Aorta (tissue), 5 donors: ENCODE data around the gene ADPRHL1. TPM values are rescaled to one million over a fixed set of nuclear protein-coding genes. Genes with fewer than 3 reads are reported as not detected.
"Not testable (repeated sequence)": the region's sequence is repeated elsewhere in the genome, so short reads cannot be mapped to it uniquely, and the experiment has no call there.

ENCODE experiments used
- ATAC-seq: fragments of 200-7000 bp; cut with Tn5 transposase; one replicate; pipeline ENCODE4 v1.9.1; 2022; ENCODE audit warnings: moderate library complexity; ENCODE audit not compliant: low FRiP score
- DNase-seq, 2 donors: peaks; one replicate each; pipeline ENCODE4 v3.0.0-alpha.2; 2020
- H3K27ac ChIP-seq, 2 donors: one replicate each; pipeline ENCODE4 v1.5.1; 2013; ENCODE audit warnings: low read length in 2 of 2, mild to moderate bottlenecking in 2 of 2, moderate library complexity in 2 of 2, control low read depth in 1 of 2, inconsistent platforms in 1 of 2, low read depth in 1 of 2
- H3K27me3 ChIP-seq, 2 donors: one replicate each; pipeline ENCODE4 v1.6.1; 2013; ENCODE audit warnings: control low read depth in 1 of 2, low read length in 1 of 2, mild to moderate bottlenecking in 1 of 2, moderate library complexity in 1 of 2; ENCODE audit not compliant: insufficient read depth in 2 of 2, control insufficient read depth in 1 of 2
- H3K36me3 ChIP-seq, 2 donors: one replicate each; pipeline ENCODE4 v1.6.1; 2013; ENCODE audit warnings: control low read depth in 1 of 2, low read length in 1 of 2, mild to moderate bottlenecking in 1 of 2; ENCODE audit not compliant: insufficient read depth in 2 of 2, control insufficient read depth in 1 of 2
- H3K4me1 ChIP-seq, 2 donors: one replicate each; pipeline ENCODE4 v1.6.1; 2013; ENCODE audit warnings: low read length in 2 of 2, control low read depth in 1 of 2, mild to moderate bottlenecking in 1 of 2, moderate library complexity in 1 of 2; ENCODE audit not compliant: insufficient read depth in 2 of 2, control insufficient read depth in 1 of 2
- H3K4me3 ChIP-seq, 2 donors: one replicate each; pipeline ENCODE4 v1.5.1; 2013; ENCODE audit warnings: low read length in 2 of 2, control low read depth in 1 of 2, mild to moderate bottlenecking in 1 of 2
- H3K9me3 ChIP-seq: one replicate; pipeline ENCODE4 v1.6.1; 2013; ENCODE audit warnings: mild to moderate bottlenecking, low read length; ENCODE audit not compliant: control insufficient read depth
- WGBS, 2 donors: extraction: QIAGEN DNeasy Blood & Tissue Kit; methylation state at CpG; one replicate each; pipeline ENCODE4 v1.1.7; 2013; 5-methylcytosine and 5-hydroxymethylcytosine counted together
- intact Hi-C, 2 donors: fragments of 100-400 bp; cut with DNase I; formaldehyde crosslinking; loops; one replicate each; pipeline versions ENCODE4 v1.14.2 to v1.15.0; 2022
- polyA plus RNA-seq, 2 donors: library from polyadenylated mRNA; stranded (reverse); fragments of 200-250 nt; gene quantifications; one replicate each; pipeline ENCODE4 v1.2.3, GENCODE V29; 2013
- total RNA-seq, 2 donors: library from RNA; stranded (reverse); fragmentation: NEBNext Ultra II Directional; extraction: Animal tissue kit (Norgen Biotek cat#: 25700); gene quantifications; one replicate each; pipeline ENCODE4 v1.2.1, GENCODE V29; 2021
- donor health status: healthy with polysubstance abuse.
- donor health status: Bipolar disorder and iron deficiency.
- donor health status: DM: no; HTN: no; CAD: no.
- donor health status: DM: no; HTN: no; CAD: no.
- donor health status: DM: yes; HTN: yes; CAD: no.

Gene ADPRHL1
- total and polyA plus RNA-seq, 4 donors, result 2.0 to 10.8 (median 3.2) TPM

DNA sequence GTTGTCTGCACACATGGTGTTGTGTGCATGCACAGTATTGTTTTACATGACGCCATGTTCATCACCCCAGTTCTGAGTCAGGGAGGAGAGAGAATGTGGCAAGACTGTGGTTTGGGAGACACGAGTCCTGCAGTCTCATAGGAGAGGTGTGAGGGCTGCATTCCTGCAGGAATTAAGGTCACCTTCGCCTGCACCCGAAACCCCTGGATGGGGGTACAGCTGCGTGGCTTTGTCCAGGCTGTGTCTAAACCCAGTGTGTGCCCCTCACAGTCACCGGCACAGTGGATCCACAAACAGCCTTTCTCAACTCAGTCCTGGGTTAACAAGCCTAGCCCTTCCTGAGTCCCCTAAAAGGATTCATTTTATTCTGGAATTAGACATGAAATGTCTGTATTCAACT is 5.7 kb downstream of the ADPRHL1 start:
- Histone ChIP-seq H3K27me3 (no peaks in the 10 kb centered on the region), H3K4me1 (no peaks in the 10 kb centered on the region), H3K9me3 (no peaks in the 10 kb centered on the region), H3K36me3 (no peaks in the 10 kb centered on the region), H3K27ac (no peak overlapping the region), H3K4me3 (no peak overlapping the region)
- ATAC-seq (no peak), DNase-seq (peak in 1 of 2 donors; percentile 14)
- intact Hi-C loops, result no loop called here
- 93 to 94% methylated on average over 6 of the region's 6 CpGs for WGBS, 2 donors

DNA sequence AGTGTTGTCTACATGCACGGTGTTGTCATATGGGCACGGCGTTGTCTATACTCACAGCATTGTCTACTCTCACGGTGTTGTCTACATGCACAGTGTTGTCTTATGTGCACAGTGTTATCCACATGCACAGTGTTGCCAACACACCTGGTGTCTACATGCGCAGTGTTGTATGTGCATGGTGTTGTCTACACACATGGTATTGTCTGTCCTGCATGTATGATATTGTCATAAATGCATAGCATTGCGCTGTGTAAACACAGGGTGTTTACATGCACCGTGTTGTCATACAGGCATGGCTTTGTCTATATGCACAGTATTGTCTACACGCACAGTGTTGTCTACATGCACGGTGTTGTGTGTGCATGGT is 6.8 kb downstream of the ADPRHL1 start:
- DNase-seq, result no peak
- Histone ChIP-seq H3K4me3 (no peak overlapping the region), H3K4me1 (no peaks in the 10 kb centered on the region), H3K27ac (no peak overlapping the region), H3K36me3 (no peaks in the 10 kb centered on the region), H3K9me3 (no peaks in the 10 kb centered on the region), H3K27me3 (no peaks in the 10 kb centered on the region)
- no peak for ATAC-seq
- intact Hi-C loops, result no loop called here
- WGBS, 2 donors, result 92 to 94% methylated on average over 9 of the region's 9 CpGs

DNA sequence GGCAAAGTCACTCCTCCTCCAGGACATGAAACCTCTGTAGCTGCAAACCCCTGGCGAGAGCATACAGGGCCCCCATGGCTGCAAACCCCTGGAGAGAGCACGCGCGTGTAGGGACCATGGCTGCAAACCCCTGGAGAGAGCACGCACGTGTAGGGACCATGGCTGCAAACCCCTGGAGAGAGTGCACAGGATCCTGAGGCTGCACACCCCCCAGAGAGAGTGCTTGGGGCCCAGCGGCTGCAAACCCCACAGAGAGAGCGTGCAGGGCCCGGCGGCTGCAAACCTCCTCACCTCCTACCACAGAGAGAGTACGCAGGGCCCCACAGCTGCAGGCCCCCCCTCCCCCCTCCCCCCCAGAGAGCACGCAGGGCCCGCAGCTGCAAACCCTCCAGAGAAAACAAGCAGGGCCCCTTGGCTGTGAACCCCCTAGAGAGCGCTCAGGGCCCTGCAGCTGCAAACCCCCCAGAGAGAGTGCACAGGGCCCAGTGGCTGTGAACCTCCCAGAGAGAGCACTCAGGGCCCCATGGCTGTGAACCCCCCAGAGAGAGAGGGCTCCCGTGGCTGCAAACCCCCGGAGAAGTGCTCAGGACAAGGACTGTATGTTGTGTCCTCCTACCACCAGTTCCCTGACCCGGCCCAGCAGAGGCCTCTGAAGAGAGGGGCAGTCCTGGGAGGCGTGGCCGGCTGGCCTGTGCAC is 7.3 kb downstream of the ADPRHL1 start:
- H3K27ac ChIP-seq, result no peak overlapping the region
- H3K4me1 ChIP-seq, result no peaks in the 10 kb centered on the region
- no peaks in the 10 kb centered on the region for H3K9me3 ChIP-seq
- no peak overlapping the region for H3K4me3 ChIP-seq
- H3K27me3 ChIP-seq, result no peaks in the 10 kb centered on the region
- no peaks in the 10 kb centered on the region for H3K36me3 ChIP-seq
- no peak for ATAC-seq
- peak in 1 of 2 donors; percentile 36 for DNase-seq
- 57 to 59% methylated on average over 14 to 19 of the region's 19 CpGs for WGBS, 2 donors
- intact Hi-C loops, result no loop called here

- Histone ChIP-seq H3K4me3 (no peak overlapping the region), H3K27ac (no peak overlapping the region), H3K27me3 (no peaks in the 10 kb centered on the region), H3K9me3 (no peaks in the 10 kb centered on the region), H3K4me1 (no peaks in the 10 kb centered on the region), H3K36me3 (no peaks in the 10 kb centered on the region)
- 96 to 97% methylated on average over 15 of the region's 15 CpGs for WGBS, 2 donors
- ATAC-seq (no peak), DNase-seq (peak in 1 of 2 donors; percentile 15)
- intact Hi-C loops, result no loop called here
These were observed 9.3 kb downstream of the ADPRHL1 start for GRCh38 chr13:113443991-113444390.

DNA sequence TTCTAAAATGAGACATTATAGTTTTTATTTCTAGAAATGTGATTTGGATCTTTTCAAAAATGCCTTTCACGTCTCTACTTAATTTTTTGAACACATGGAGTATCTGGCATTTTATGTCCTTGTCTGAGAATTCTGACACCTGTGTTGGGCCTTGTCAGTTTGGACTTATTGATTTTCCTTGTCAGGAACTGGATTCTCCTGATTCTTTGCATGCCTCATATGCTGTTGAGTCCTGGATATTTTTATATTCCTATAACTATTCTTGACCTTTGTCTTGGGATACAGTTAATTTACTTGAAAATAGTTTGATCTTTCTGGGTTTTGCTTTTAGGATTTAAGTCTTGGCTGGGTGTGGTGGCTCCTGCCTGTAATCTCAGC is 10.3 kb downstream of the ADPRHL1 start:
- Histone ChIP-seq H3K36me3 (no peaks in the 10 kb centered on the region), H3K27me3 (no peaks in the 10 kb centered on the region), H3K4me1 (no peaks in the 10 kb centered on the region), H3K4me3 (no peak overlapping the region), H3K27ac (no peak overlapping the region), H3K9me3 (no peaks in the 10 kb centered on the region)
- DNase-seq, result no peak
- no peak for ATAC-seq
- 78 to 84% methylated on average over 1 of the region's 1 CpG for WGBS, 2 donors
- intact Hi-C loops, result no loop called here

DNA sequence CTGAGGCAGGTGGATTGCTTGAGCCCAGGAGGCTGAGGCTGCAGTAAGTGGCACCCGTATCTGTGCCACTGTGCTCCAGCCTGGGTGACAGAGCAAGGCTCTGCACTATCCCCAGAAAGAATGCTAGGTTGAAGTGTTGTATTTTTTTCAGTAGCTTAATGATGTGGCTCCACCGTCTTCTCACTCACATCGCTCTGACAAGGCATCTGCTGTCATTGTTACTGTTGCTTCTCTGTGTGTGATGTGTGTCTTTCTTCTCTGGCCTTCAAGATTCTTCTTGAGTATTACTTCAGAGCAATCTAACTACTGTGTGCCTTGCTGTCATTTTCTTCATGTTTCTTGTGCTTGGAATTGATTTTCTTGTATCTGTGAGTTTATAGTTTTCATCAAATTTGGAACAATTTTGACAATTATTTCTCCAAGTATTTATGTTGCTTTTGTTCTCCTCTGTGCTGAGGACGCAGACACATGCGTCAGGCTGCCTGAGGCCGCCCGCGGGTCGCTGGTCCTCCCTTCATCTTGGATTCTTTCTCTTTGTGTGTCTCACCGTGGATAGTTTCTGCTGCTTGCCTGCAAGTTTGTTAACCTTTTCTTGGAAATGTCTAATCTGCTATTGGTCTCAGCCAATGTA is 10.8 kb downstream of the ADPRHL1 start:
- H3K4me3 ChIP-seq, result no peak overlapping the region
- H3K27me3 ChIP-seq, result no peaks in the 10 kb centered on the region
- WGBS, 2 donors, result 88 to 93% methylated on average over 10 of the region's 10 CpGs
- H3K27ac ChIP-seq, result no peak overlapping the region
- intact Hi-C loops, result no loop called here
- DNase-seq, result peak in 1 of 2 donors; percentile 46
- ATAC-seq, result no peak
- H3K4me1 ChIP-seq, result no peaks in the 10 kb centered on the region
- H3K9me3 ChIP-seq, result no peaks in the 10 kb centered on the region
- H3K36me3 ChIP-seq, result no peaks in the 10 kb centered on the region

DNA sequence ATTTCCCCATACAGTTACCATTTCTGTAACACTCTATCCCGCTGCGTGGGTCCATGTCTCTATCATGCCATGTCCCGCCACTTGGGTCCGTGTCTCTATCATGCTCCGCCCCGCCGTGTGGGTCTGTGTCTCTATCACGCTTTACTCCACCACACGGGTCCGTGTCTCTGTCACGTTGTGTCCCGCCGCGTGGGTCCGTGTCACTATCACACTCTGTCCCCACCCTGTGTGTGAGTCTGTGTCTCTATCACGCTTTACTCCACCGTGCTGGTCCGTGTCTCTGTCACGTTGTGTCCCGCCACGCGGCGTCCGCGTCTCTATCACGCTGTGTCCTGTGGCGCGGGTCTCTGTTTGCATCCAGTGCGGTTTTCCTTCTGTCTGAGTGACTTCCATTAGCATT is 11.6 kb downstream of the ADPRHL1 start:
- Histone ChIP-seq H3K36me3 (no peaks in the 10 kb centered on the region), H3K9me3 (no peaks in the 10 kb centered on the region), H3K4me3 (no peak overlapping the region), H3K27ac (no peak overlapping the region), H3K4me1 (no peaks in the 10 kb centered on the region), H3K27me3 (no peaks in the 10 kb centered on the region)
- DNase-seq (peak; percentile 11 to 68), ATAC-seq (no peak)
- intact Hi-C loops, result no loop called here
- WGBS, 2 donors, result 97 to 98% methylated on average over 29 of the region's 29 CpGs

- DNase-seq (peak in 1 of 2 donors; percentile 23), ATAC-seq (no peak)
- Histone ChIP-seq H3K4me3 (no peak overlapping the region), H3K36me3 (no peaks in the 10 kb centered on the region), H3K27me3 (no peaks in the 10 kb centered on the region), H3K27ac (no peak overlapping the region), H3K4me1 (no peaks in the 10 kb centered on the region), H3K9me3 (no peaks in the 10 kb centered on the region)
- 79 to 81% methylated on average over 17 of the region's 17 CpGs for WGBS, 2 donors
- intact Hi-C loops, result no loop called here
These were observed 15.8 kb downstream of the ADPRHL1 start for GRCh38 chr13:113437408-113438010.

DNA sequence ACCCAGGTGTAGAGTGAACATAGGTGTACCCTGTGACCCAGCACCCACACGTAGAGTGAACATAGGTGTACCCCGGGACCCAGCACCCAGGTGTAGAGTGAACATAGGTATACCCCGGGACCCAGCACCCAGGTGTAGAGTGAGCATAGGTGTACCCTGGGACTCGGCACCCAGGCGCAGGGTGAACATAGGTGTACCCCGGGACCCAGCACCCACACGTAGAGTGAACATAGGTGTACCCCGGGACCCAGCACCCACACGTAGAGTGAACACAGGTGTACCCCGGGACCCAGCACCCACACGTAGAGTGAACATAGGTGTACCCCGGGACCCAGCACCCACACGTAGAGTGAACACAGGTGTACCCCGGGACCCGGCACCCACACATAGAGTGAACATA is 16.4 kb downstream of the ADPRHL1 start:
- H3K27ac ChIP-seq, H3K27me3 ChIP-seq, H3K36me3 ChIP-seq, ATAC-seq, H3K9me3 ChIP-seq, intact Hi-C loops, H3K4me1 ChIP-seq, H3K4me3 ChIP-seq: not testable (repeated sequence)
- peak in 1 of 2 donors; percentile 28 for DNase-seq
- 90 to 91% methylated on average over 11 to 15 of the region's 15 CpGs for WGBS, 2 donors
